ENCODE data around the gene MED27.

- no peak for TF ChIP-seq CTCF (conservative IDR thresholded peaks at IDR 0.05; ENCODE audit: low read depth, low read length)
- no peak for TF ChIP-seq EZH2 (IDR thresholded peaks at IDR 0.05; ENCODE audit: low read length, unreplicated experiment)
Observed at GRCh38 chr9:131836021-131836420, 243.6 kb downstream of the MED27 start.
